GM21367 (cell line): ENCODE measurements around the gene MARVELD1.

ENCODE experiments used
- ATAC-seq: cut with Tn5 transposase; IDR thresholded peaks from one replicate; pipeline ENCODE4 v1.9.1; 2021; ENCODE audit not compliant: unreplicated experiment

Gene MARVELD1

GRCh38 chr10:97754726-97755125, 41.2 kb downstream of the MARVELD1 start:
- ATAC-seq = no peak

GRCh38 chr10:97755718-97756117, 42.2 kb downstream of the MARVELD1 start:
- no peak for ATAC-seq

GRCh38 chr10:97757471-97757870, 43.9 kb downstream of the MARVELD1 start:
- no peak for ATAC-seq

GRCh38 chr10:97759158-97759887, 45.8 kb downstream of the MARVELD1 start:
- no peak for ATAC-seq

GRCh38 chr10:97759946-97760345, 46.4 kb downstream of the MARVELD1 start:
- ATAC-seq = no peak

GRCh38 chr10:97760461-97761257, 47.1 kb downstream of the MARVELD1 start:
- ATAC-seq = no peak

GRCh38 chr10:97761331-97761865, 47.9 kb downstream of the MARVELD1 start:
- no peak for ATAC-seq

- no peak for ATAC-seq
Measured at GRCh38 chr10:97762056-97762455, 48.5 kb downstream of the MARVELD1 start.

GRCh38 chr10:97762816-97763215, 49.3 kb downstream of the MARVELD1 start:
- no peak for ATAC-seq

GRCh38 chr10:97763411-97763810, 49.9 kb downstream of the MARVELD1 start:
- ATAC-seq = no peak

- no peak for ATAC-seq
Measured at GRCh38 chr10:97763947-97764346, 50.4 kb downstream of the MARVELD1 start.

GRCh38 chr10:97764519-97764931, 51.0 kb downstream of the MARVELD1 start:
- ATAC-seq = no peak

GRCh38 chr10:97765201-97765600, 51.7 kb downstream of the MARVELD1 start:
- ATAC-seq = no peak

- no peak for ATAC-seq
Measured at GRCh38 chr10:97766106-97766810, 52.7 kb downstream of the MARVELD1 start.

GRCh38 chr10:97766996-97767924, 53.7 kb downstream of the MARVELD1 start:
- ATAC-seq = no peak
